Neural progenitor cell (in vitro differentiated cells): ENCODE measurements around the gene ZNF292. TPM values are rescaled to one million over a fixed set of nuclear protein-coding genes. Genes with fewer than 3 reads are reported as not detected.
"Not testable (repeated sequence)": the region's sequence is repeated elsewhere in the genome, so short reads cannot be mapped to it uniquely, and the experiment has no call there.

Source experiments
- DNase-seq: peaks from one replicate; pipeline ENCODE4 v3.0.0-alpha.2; 2016; ENCODE audit warnings: low spot score
- H2AFZ ChIP-seq: fragments of 200-600 bp; sonication (generic); replicated peaks from 2 replicates; pipeline ENCODE4 v1.6.1; 2016; ENCODE audit warnings: antibody characterized with exemption
- H3F3A ChIP-seq: fragments of 200-600 bp; sonication (generic); 2 replicates; pipeline ENCODE4 v1.6.1; 2016; ENCODE audit warnings: antibody characterized with exemption, low read depth
- H3K27ac ChIP-seq: fragments of 200-600 bp; sonication (generic); 2 replicates; pipeline ENCODE4 v1.5.1; 2016; ENCODE audit warnings: mild to moderate bottlenecking
- H3K27me3 ChIP-seq: fragments of 200-600 bp; sonication (generic); 2 replicates; pipeline ENCODE4 v1.6.1; 2016; ENCODE audit warnings: mild to moderate bottlenecking, moderate library complexity
- H3K36me3 ChIP-seq: fragments of 200-600 bp; sonication (generic); 2 replicates; pipeline ENCODE4 v1.5.1; 2016
- H3K4me1 ChIP-seq: fragments of 200-600 bp; sonication (generic); 2 replicates; pipeline ENCODE4 v1.6.1; 2016; ENCODE audit warnings: mixed run types
- H3K4me2 ChIP-seq: fragments of 200-600 bp; sonication (generic); 2 replicates; pipeline ENCODE4 v1.6.1; 2016
- H3K4me3 ChIP-seq: fragments of 200-600 bp; sonication (generic); 2 replicates; pipeline ENCODE4 v1.5.1; 2016
- H3K79me2 ChIP-seq: fragments of 200-600 bp; sonication (generic); 2 replicates; pipeline ENCODE4 v1.6.1; 2016; ENCODE audit warnings: low read depth
- H3K9ac ChIP-seq: fragments of 200-600 bp; sonication (generic); 2 replicates; pipeline ENCODE4 v1.6.1; 2016
- H3K9me3 ChIP-seq: fragments of 200-600 bp; sonication (generic); 2 replicates; pipeline ENCODE4 v1.5.1; 2016; ENCODE audit warnings: low read depth
- H4K20me1 ChIP-seq: fragments of 200-600 bp; sonication (generic); 2 replicates; pipeline ENCODE4 v1.6.1; 2016; ENCODE audit warnings: low read depth
- H3K27ac Mint-ChIP-seq: 3 replicates; pipeline ENCODE4 v1.8.0; 2021; ENCODE audit warnings: mixed read lengths
- H3K27me3 Mint-ChIP-seq: 2 replicates; pipeline ENCODE4 v1.8.0; 2022; ENCODE audit warnings: low read depth, mild to moderate bottlenecking, inconsistent platforms, moderate library complexity, mixed read lengths; ENCODE audit not compliant: insufficient read depth
- H3K36me3 Mint-ChIP-seq: 3 replicates; pipeline ENCODE4 v1.8.0; 2021; ENCODE audit warnings: mixed read lengths
- H3K4me1 Mint-ChIP-seq: 3 replicates; pipeline ENCODE4 v1.8.0; 2021; ENCODE audit warnings: mixed read lengths
- H3K4me3 Mint-ChIP-seq: 3 replicates; pipeline ENCODE4 v1.8.0; 2021; ENCODE audit warnings: mild to moderate bottlenecking, moderate library complexity, mixed read lengths
- H3K9me3 Mint-ChIP-seq: 3 replicates; pipeline ENCODE4 v1.8.0; 2020; ENCODE audit warnings: mixed read lengths
- CTCF ChIP-seq: fragments of 200-600 bp; sonication (generic); IDR thresholded peaks from 2 replicates; pipeline ENCODE4 v1.5.1; 2017; ENCODE audit warnings: antibody characterized with exemption, mild to moderate bottlenecking
- EZH2 ChIP-seq: fragments of 200-600 bp; sonication (generic); IDR thresholded peaks from 2 replicates; pipeline ENCODE4 v1.6.1; 2017; ENCODE audit warnings: antibody characterized with exemption, mild to moderate bottlenecking, moderate library complexity
- EZH2phosphoT487 ChIP-seq: fragments of 200-600 bp; sonication (generic); IDR thresholded peaks from 2 replicates; pipeline ENCODE4 v1.6.1; 2017; ENCODE audit warnings: antibody characterized with exemption
- total RNA-seq: library from RNA; depleted of rRNA; stranded (reverse); fragments of >200 nt; gene quantifications from 2 replicates; pipeline ENCODE4 v1.2.3, GENCODE V29; 2015; ENCODE audit warnings: low replicate concordance

ZNF292 gene
- total RNA-seq, 1 donor from 2014 or later, result 66.8 TPM

- H3K4me3 ChIP-seq, result no peak overlapping the region
- peaks cover 26% of the 10 kb centered on the region for H3F3A ChIP-seq
- H3K4me1 Mint-ChIP-seq, result no peaks in the 10 kb centered on the region
These were observed 27.6 kb upstream of the ZNF292 start for GRCh38 chr6:87127737-87128136.

GRCh38 chr6:87136963-87137362 is 18.4 kb upstream of the ZNF292 start:
- no peaks in the 10 kb centered on the region for H3K27me3 ChIP-seq
- TF ChIP-seq CTCF (no peak), EZH2 (no peak), EZH2phosphoT487 (no peak)
- no peak overlapping the region for H3K4me2 ChIP-seq
- peaks cover 9% of the 10 kb centered on the region for H3K9me3 Mint-ChIP-seq
- no peaks in the 10 kb centered on the region for H3K9me3 ChIP-seq
- H3K27ac Mint-ChIP-seq, result no peak overlapping the region
- H4K20me1 ChIP-seq, result no peaks in the 10 kb centered on the region
- H3K9ac ChIP-seq, result no peak overlapping the region
- no peak overlapping the region for H2AFZ ChIP-seq
- H3K27me3 Mint-ChIP-seq, result no peaks in the 10 kb centered on the region
- no peak overlapping the region for H3K4me3 Mint-ChIP-seq
- H3K27ac ChIP-seq, result no peak overlapping the region
- H3K4me3 ChIP-seq, result no peak overlapping the region
- H3F3A ChIP-seq, result no peaks in the 10 kb centered on the region
- H3K36me3 ChIP-seq, result no peaks in the 10 kb centered on the region
- no peaks in the 10 kb centered on the region for H3K4me1 Mint-ChIP-seq
- H3K79me2 ChIP-seq, result no peaks in the 10 kb centered on the region
- no peak for DNase-seq
- no peaks in the 10 kb centered on the region for H3K4me1 ChIP-seq
- no peaks in the 10 kb centered on the region for H3K36me3 Mint-ChIP-seq

More at GRCh38 chr6:87127737-87128136, 27.6 kb upstream of the ZNF292 start:
- H3K4me1 ChIP-seq, result no peaks in the 10 kb centered on the region
- no peaks in the 10 kb centered on the region for H3K9me3 ChIP-seq
- DNase-seq, result no peak
- no peaks in the 10 kb centered on the region for H3K27me3 Mint-ChIP-seq
- no peak overlapping the region for H3K4me3 Mint-ChIP-seq
- peaks cover 2% of the 10 kb centered on the region for H3K9me3 Mint-ChIP-seq
- H3K4me2 ChIP-seq, result no peak overlapping the region
- H3K27ac ChIP-seq, result no peak overlapping the region
- H2AFZ ChIP-seq, result no peak overlapping the region
- H4K20me1 ChIP-seq, result no peaks in the 10 kb centered on the region
- no peak overlapping the region for H3K9ac ChIP-seq
- TF ChIP-seq CTCF, result no peak
- no peak for TF ChIP-seq EZH2phosphoT487
- TF ChIP-seq EZH2, result no peak
- H3K27me3 ChIP-seq, result no peaks in the 10 kb centered on the region
- no peak overlapping the region for H3K27ac Mint-ChIP-seq
- peaks cover 1% of the 10 kb centered on the region for H3K36me3 Mint-ChIP-seq
- H3K36me3 ChIP-seq, result no peaks in the 10 kb centered on the region
- no peaks in the 10 kb centered on the region for H3K79me2 ChIP-seq

- Histone ChIP-seq H3K4me1 (no peaks in the 10 kb centered on the region), H3K4me3 (no peak overlapping the region), H3K4me2 (no peak overlapping the region), H3K27me3 (no peaks in the 10 kb centered on the region), H3F3A (no peaks in the 10 kb centered on the region), H3K36me3 (no peaks in the 10 kb centered on the region), H3K9ac (no peak overlapping the region), H3K79me2 (no peaks in the 10 kb centered on the region), H3K9me3 (no peaks in the 10 kb centered on the region), H3K27ac (no peak overlapping the region), H4K20me1 (no peaks in the 10 kb centered on the region), H2AFZ (no peak overlapping the region)
- peak; percentile 71 for TF ChIP-seq CTCF
- TF ChIP-seq EZH2, result no peak
- no peak overlapping the region for H3K27ac Mint-ChIP-seq
- no peak overlapping the region for H3K4me3 Mint-ChIP-seq
- no peaks in the 10 kb centered on the region for H3K36me3 Mint-ChIP-seq
- peaks cover 12% of the 10 kb centered on the region for H3K9me3 Mint-ChIP-seq
- peaks cover 2% of the 10 kb centered on the region for H3K27me3 Mint-ChIP-seq
- no peaks in the 10 kb centered on the region for H3K4me1 Mint-ChIP-seq
- DNase-seq, result peak; percentile 53
These were observed 16.1 kb upstream of the ZNF292 start for GRCh38 chr6:87139236-87139635.

- H4K20me1 ChIP-seq, H3K36me3 Mint-ChIP-seq, H3K9me3 ChIP-seq, H2AFZ ChIP-seq, H3K79me2 ChIP-seq, H3K4me1 ChIP-seq, DNase-seq, H3K27me3 Mint-ChIP-seq, H3K4me3 Mint-ChIP-seq, H3K9ac ChIP-seq, H3K4me2 ChIP-seq, H3K27me3 ChIP-seq, H3K4me1 Mint-ChIP-seq, H3K27ac ChIP-seq, H3K27ac Mint-ChIP-seq, H3F3A ChIP-seq, H3K36me3 ChIP-seq, H3K4me3 ChIP-seq: not testable (repeated sequence)
- peaks cover 12% of the 10 kb centered on the region for H3K9me3 Mint-ChIP-seq
These were observed 15.4 kb upstream of the ZNF292 start for GRCh38 chr6:87139927-87140326.
